ENCODE results near the gene MAPK8.

DNA sequence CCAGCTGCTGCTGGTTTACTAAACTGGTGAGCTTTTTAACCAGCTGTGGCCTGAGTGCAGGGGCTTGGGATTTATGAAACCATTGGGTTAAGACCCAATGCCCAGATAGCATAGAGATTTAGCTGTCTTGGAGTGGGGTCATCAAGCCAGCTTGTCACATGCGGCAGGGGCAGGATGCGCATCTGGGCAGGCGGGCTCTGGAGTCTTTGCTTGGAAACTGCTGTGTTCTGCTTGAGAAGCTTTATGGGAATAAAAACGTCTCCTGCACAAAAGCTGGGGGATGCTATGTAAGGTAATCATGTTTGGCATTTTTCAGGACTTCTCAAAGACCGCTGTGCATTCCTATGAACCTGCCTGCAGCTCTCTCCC is 136.3 kb downstream of the MAPK8 start:
- TF ChIP-seq, protein P1, sequence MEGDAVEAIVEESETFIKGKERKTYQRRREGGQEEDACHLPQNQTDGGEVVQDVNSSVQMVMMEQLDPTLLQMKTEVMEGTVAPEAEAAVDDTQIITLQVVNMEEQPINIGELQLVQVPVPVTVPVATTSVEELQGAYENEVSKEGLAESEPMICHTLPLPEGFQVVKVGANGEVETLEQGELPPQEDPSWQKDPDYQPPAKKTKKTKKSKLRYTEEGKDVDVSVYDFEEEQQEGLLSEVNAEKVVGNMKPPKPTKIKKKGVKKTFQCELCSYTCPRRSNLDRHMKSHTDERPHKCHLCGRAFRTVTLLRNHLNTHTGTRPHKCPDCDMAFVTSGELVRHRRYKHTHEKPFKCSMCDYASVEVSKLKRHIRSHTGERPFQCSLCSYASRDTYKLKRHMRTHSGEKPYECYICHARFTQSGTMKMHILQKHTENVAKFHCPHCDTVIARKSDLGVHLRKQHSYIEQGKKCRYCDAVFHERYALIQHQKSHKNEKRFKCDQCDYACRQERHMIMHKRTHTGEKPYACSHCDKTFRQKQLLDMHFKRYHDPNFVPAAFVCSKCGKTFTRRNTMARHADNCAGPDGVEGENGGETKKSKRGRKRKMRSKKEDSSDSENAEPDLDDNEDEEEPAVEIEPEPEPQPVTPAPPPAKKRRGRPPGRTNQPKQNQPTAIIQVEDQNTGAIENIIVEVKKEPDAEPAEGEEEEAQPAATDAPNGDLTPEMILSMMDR (IDR thresholded peaks at IDR 0.05): no peak
- no peak for TF ChIP-seq POLR2A (IDR thresholded peaks at IDR 0.05)
